ENCODE results near the gene PARD3B. TPM values are rescaled to one million over a fixed set of nuclear protein-coding genes. Genes with fewer than 3 reads are reported as not detected.

The PARD3B gene
- polyA plus RNA-seq, 6 donors from 2014 or later: not detected

GRCh38 chr2:205438241-205438640 lies 893.0 kb downstream of the PARD3B start:
- ATAC-seq (ENCODE audit: low read depth in 2 of 2) (no peak), DNase-seq (no peak)
- no peaks in the 10 kb centered on the region for H3K4me1 Mint-ChIP-seq
- H3K4me3 Mint-ChIP-seq: no peak overlapping the region
- H3K27me3 Mint-ChIP-seq: peaks cover 0 to 2% (median 0%) of the 10 kb centered on the region in 3 donors
- no peak overlapping the region for H3K27ac Mint-ChIP-seq
- H3K9me3 Mint-ChIP-seq: peaks cover 0 to 11% (median 2%) of the 10 kb centered on the region in 7 donors
- no peaks in the 10 kb centered on the region for H3K36me3 Mint-ChIP-seq

GRCh38 chr2:205439621-205440020 lies 894.3 kb downstream of the PARD3B start:
- Mint-ChIP-seq H3K27me3 (peaks cover 0 to 5% (median 0%) of the 10 kb centered on the region in 3 donors), H3K4me3 (no peak overlapping the region), H3K36me3 (no peaks in the 10 kb centered on the region), H3K9me3 (peaks cover 0 to 17% (median 3%) of the 10 kb centered on the region in 7 donors), H3K27ac (no peak overlapping the region), H3K4me1 (no peaks in the 10 kb centered on the region)
- no peak for DNase-seq
- ATAC-seq (ENCODE audit: low read depth in 2 of 2): no peak

- H3K36me3 Mint-ChIP-seq: no peaks in the 10 kb centered on the region
- no peak overlapping the region for H3K4me3 Mint-ChIP-seq
- DNase-seq: no peak
- ATAC-seq (ENCODE audit: low read depth in 2 of 2): no peak
- no peak overlapping the region for H3K27ac Mint-ChIP-seq
- peaks cover 0 to 13% (median 4%) of the 10 kb centered on the region in 7 donors for H3K9me3 Mint-ChIP-seq
- peaks cover 0 to 5% (median 0%) of the 10 kb centered on the region in 3 donors for H3K27me3 Mint-ChIP-seq
- no peaks in the 10 kb centered on the region for H3K4me1 Mint-ChIP-seq
These were observed 896.2 kb downstream of the PARD3B start for GRCh38 chr2:205441524-205441923.

- no peak overlapping the region for H3K27ac Mint-ChIP-seq
- H3K36me3 Mint-ChIP-seq: no peaks in the 10 kb centered on the region
- DNase-seq (no peak), ATAC-seq (ENCODE audit: low read depth in 2 of 2) (no peak)
- H3K4me3 Mint-ChIP-seq: no peak overlapping the region
- H3K9me3 Mint-ChIP-seq: peaks cover 0 to 7% (median 4%) of the 10 kb centered on the region in 7 donors
- no peaks in the 10 kb centered on the region for H3K4me1 Mint-ChIP-seq
- H3K27me3 Mint-ChIP-seq: peaks cover 0 to 4% (median 0%) of the 10 kb centered on the region in 3 donors
These were observed 902.9 kb downstream of the PARD3B start for GRCh38 chr2:205448189-205448588.

- Mint-ChIP-seq H3K4me1 (no peaks in the 10 kb centered on the region), H3K36me3 (no peaks in the 10 kb centered on the region), H3K27ac (no peak overlapping the region), H3K27me3 (no peaks in the 10 kb centered on the region), H3K9me3 (no peaks in the 10 kb centered on the region), H3K4me3 (no peak overlapping the region)
- DNase-seq (no peak), ATAC-seq (ENCODE audit: low read depth in 2 of 2) (no peak)
These were observed 906.7 kb downstream of the PARD3B start for GRCh38 chr2:205451901-205452512.

GRCh38 chr2:205453202-205453601 lies 907.9 kb downstream of the PARD3B start:
- Mint-ChIP-seq H3K9me3 (peaks cover 0 to 2% (median 0%) of the 10 kb centered on the region in 7 donors), H3K27ac (no peak overlapping the region), H3K4me1 (no peaks in the 10 kb centered on the region), H3K27me3 (peaks cover 0 to 4% (median 2%) of the 10 kb centered on the region in 3 donors), H3K4me3 (no peak overlapping the region), H3K36me3 (no peaks in the 10 kb centered on the region)
- ATAC-seq (ENCODE audit: low read depth in 2 of 2): no peak
- DNase-seq: no peak

GRCh38 chr2:205456682-205457081 lies 911.4 kb downstream of the PARD3B start:
- no peak for ATAC-seq (ENCODE audit: low read depth in 2 of 2)

GRCh38 chr2:205460217-205460616 lies 914.9 kb downstream of the PARD3B start:
- Mint-ChIP-seq H3K9me3 (peaks cover 0 to 3% (median 0%) of the 10 kb centered on the region in 7 donors), H3K27me3 (peaks cover 4 to 17% (median 7%) of the 10 kb centered on the region in 3 donors), H3K4me3 (no peak overlapping the region), H3K4me1 (no peaks in the 10 kb centered on the region), H3K27ac (no peak overlapping the region), H3K36me3 (no peaks in the 10 kb centered on the region)
- ATAC-seq (ENCODE audit: low read depth in 2 of 2) (no peak), DNase-seq (no peak)

More at GRCh38 chr2:205456682-205457081, 911.4 kb downstream of the PARD3B start:
- Mint-ChIP-seq H3K27ac (no peak overlapping the region), H3K27me3 (peaks cover 4 to 14% (median 7%) of the 10 kb centered on the region in 3 donors), H3K4me3 (no peak overlapping the region), H3K4me1 (no peaks in the 10 kb centered on the region), H3K36me3 (no peaks in the 10 kb centered on the region), H3K9me3 (peaks cover 0 to 3% (median 0%) of the 10 kb centered on the region in 7 donors)
- DNase-seq: no peak

GRCh38 chr2:205461169-205461568 lies 915.9 kb downstream of the PARD3B start:
- Mint-ChIP-seq H3K9me3 (peaks cover 0 to 3% (median 0%) of the 10 kb centered on the region in 7 donors), H3K4me3 (no peak overlapping the region), H3K36me3 (no peaks in the 10 kb centered on the region), H3K27ac (no peak overlapping the region), H3K27me3 (peaks cover 4 to 17% (median 7%) of the 10 kb centered on the region in 3 donors), H3K4me1 (no peaks in the 10 kb centered on the region)
- ATAC-seq (ENCODE audit: low read depth in 2 of 2): no peak
- DNase-seq: no peak

GRCh38 chr2:205461678-205462665 lies 916.7 kb downstream of the PARD3B start:
- H3K4me3 Mint-ChIP-seq: no peak overlapping the region
- peaks cover 4 to 17% (median 7%) of the 10 kb centered on the region in 3 donors for H3K27me3 Mint-ChIP-seq
- no peaks in the 10 kb centered on the region for H3K36me3 Mint-ChIP-seq
- no peak overlapping the region for H3K27ac Mint-ChIP-seq
- H3K9me3 Mint-ChIP-seq: peaks cover 0 to 3% (median 0%) of the 10 kb centered on the region in 7 donors
- H3K4me1 Mint-ChIP-seq: no peaks in the 10 kb centered on the region
- no peak for DNase-seq
- no peak for ATAC-seq (ENCODE audit: low read depth in 2 of 2)

- DNase-seq (no peak), ATAC-seq (ENCODE audit: low read depth in 2 of 2) (no peak)
- H3K27ac Mint-ChIP-seq: no peak overlapping the region
- H3K36me3 Mint-ChIP-seq: no peaks in the 10 kb centered on the region
- peaks cover 0 to 3% (median 0%) of the 10 kb centered on the region in 7 donors for H3K9me3 Mint-ChIP-seq
- no peaks in the 10 kb centered on the region for H3K4me1 Mint-ChIP-seq
- H3K27me3 Mint-ChIP-seq: peaks cover 4 to 17% (median 7%) of the 10 kb centered on the region in 3 donors
- H3K4me3 Mint-ChIP-seq: no peak overlapping the region
These were observed 917.5 kb downstream of the PARD3B start for GRCh38 chr2:205462681-205463345.

GRCh38 chr2:205463466-205464025 lies 918.3 kb downstream of the PARD3B start:
- no peaks in the 10 kb centered on the region for H3K9me3 Mint-ChIP-seq
- H3K36me3 Mint-ChIP-seq: no peaks in the 10 kb centered on the region
- ATAC-seq (ENCODE audit: low read depth in 2 of 2) (no peak), DNase-seq (no peak)
- H3K4me3 Mint-ChIP-seq: no peak overlapping the region
- H3K27me3 Mint-ChIP-seq: peaks cover under 1 to 12% (median 4%) of the 10 kb centered on the region in 3 donors
- H3K4me1 Mint-ChIP-seq: no peaks in the 10 kb centered on the region
- H3K27ac Mint-ChIP-seq: no peak overlapping the region

GRCh38 chr2:205464681-205465080 lies 919.4 kb downstream of the PARD3B start:
- no peaks in the 10 kb centered on the region for H3K9me3 Mint-ChIP-seq
- no peak overlapping the region for H3K27ac Mint-ChIP-seq
- DNase-seq (no peak), ATAC-seq (ENCODE audit: low read depth in 2 of 2) (no peak)
- H3K36me3 Mint-ChIP-seq: no peaks in the 10 kb centered on the region
- no peak overlapping the region for H3K4me3 Mint-ChIP-seq
- no peaks in the 10 kb centered on the region for H3K4me1 Mint-ChIP-seq
- peaks cover 0 to 9% (median 2%) of the 10 kb centered on the region in 3 donors for H3K27me3 Mint-ChIP-seq
